Hepatocyte (in vitro differentiated cells): ENCODE data around the gene FAM227B.

Source experiments
- EZH2 ChIP-seq: fragments of 200-600 bp; sonication (generic); IDR thresholded peaks from 2 replicates; pipeline ENCODE4 v1.6.1; 2016; ENCODE audit warnings: antibody characterized with exemption, mild to moderate bottlenecking, borderline replicate concordance
- TF ChIP-seq, protein P1 (sequence below): fragments of 200-600 bp; sonication (generic); IDR thresholded peaks from 2 replicates; pipeline ENCODE4 v1.5.1; 2016; ENCODE audit warnings: antibody characterized with exemption, mild to moderate bottlenecking; ENCODE audit not compliant: poor library complexity

GRCh38 chr15:49625460-49626036, 4.9 kb upstream of the FAM227B start:
- TF ChIP-seq, protein P1, sequence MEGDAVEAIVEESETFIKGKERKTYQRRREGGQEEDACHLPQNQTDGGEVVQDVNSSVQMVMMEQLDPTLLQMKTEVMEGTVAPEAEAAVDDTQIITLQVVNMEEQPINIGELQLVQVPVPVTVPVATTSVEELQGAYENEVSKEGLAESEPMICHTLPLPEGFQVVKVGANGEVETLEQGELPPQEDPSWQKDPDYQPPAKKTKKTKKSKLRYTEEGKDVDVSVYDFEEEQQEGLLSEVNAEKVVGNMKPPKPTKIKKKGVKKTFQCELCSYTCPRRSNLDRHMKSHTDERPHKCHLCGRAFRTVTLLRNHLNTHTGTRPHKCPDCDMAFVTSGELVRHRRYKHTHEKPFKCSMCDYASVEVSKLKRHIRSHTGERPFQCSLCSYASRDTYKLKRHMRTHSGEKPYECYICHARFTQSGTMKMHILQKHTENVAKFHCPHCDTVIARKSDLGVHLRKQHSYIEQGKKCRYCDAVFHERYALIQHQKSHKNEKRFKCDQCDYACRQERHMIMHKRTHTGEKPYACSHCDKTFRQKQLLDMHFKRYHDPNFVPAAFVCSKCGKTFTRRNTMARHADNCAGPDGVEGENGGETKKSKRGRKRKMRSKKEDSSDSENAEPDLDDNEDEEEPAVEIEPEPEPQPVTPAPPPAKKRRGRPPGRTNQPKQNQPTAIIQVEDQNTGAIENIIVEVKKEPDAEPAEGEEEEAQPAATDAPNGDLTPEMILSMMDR: no peak
- TF ChIP-seq EZH2: no peak
